Measurements from ENCODE around the gene CALCOCO1. TPM values are rescaled to one million over a fixed set of nuclear protein-coding genes. Genes with fewer than 3 reads are reported as not detected.

Gene CALCOCO1
- total and polyA plus RNA-seq, 9 of the 15 experiments (the other 6 are each of a cell fraction or from before 2014, with no cell fraction given): 1.9 to 31.8 (median 11.0) TPM

- Histone ChIP-seq H3K4me1 (replicated peaks in 1 of 2; ENCODE audit: control insufficient read depth in 2 of 2, insufficient read depth in 2 of 2, low read length in 2 of 2) (peaks cover 0 to 14% of the 10 kb centered on the region in 2 experiments; a peak in 3 of 5 replicates), H3K27ac (ENCODE audit: extremely low read depth, low read depth, low read length) (peak overlapping the region; percentile 23; the same call in 1 of the 3 replicates), H3K9me1 (ENCODE audit: control insufficient read depth, insufficient read depth, low read length) (no peaks in the 10 kb centered on the region), H4K20me1 (replicated peaks; ENCODE audit: control insufficient read depth, insufficient read depth, low read length) (no peaks in the 10 kb centered on the region), H2AFZ (ENCODE audit: low read depth, low read length) (peak overlapping the region; percentile 75), H3K79me2 (ENCODE audit: control insufficient read depth, insufficient read depth, low read length) (no peaks in the 10 kb centered on the region), H3K36me3 (ENCODE audit: control insufficient read depth, insufficient read depth, low read length) (no peaks in the 10 kb centered on the region), H3K27me3 (ENCODE audit: control insufficient read depth in 2 of 2, insufficient read depth in 2 of 2, low read length in 2 of 2) (no peaks in the 10 kb centered on the region), H3K4me3 (peak overlapping the region; percentile 51), H3K4me2 (ENCODE audit: insufficient read depth, low read length) (peak overlapping the region; percentile 97), H3K9me3 (replicated peaks; ENCODE audit: control insufficient read depth, insufficient read depth, low read depth, low read length) (no peaks in the 10 kb centered on the region), H3K9ac (ENCODE audit: insufficient read depth in 1 of 2, low read depth in 2 of 2, low read length in 2 of 2) (peak overlapping the region in 1 of 2 experiments; percentile 60; a peak in 2 of 4 replicates)
- TF ChIP-seq, protein P1, sequence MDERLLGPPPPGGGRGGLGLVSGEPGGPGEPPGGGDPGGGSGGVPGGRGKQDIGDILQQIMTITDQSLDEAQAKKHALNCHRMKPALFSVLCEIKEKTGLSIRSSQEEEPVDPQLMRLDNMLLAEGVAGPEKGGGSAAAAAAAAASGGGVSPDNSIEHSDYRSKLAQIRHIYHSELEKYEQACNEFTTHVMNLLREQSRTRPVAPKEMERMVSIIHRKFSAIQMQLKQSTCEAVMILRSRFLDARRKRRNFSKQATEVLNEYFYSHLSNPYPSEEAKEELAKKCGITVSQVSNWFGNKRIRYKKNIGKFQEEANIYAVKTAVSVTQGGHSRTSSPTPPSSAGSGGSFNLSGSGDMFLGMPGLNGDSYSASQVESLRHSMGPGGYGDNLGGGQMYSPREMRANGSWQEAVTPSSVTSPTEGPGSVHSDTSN (CRISPR knock-in tag; IDR thresholded peaks at IDR 0.05; ENCODE audit: low read depth): peak; percentile 27; the same call in 1 of the 2 replicates
- TF ChIP-seq, protein P1 (tag; conservative IDR thresholded peaks at IDR 0.05; ENCODE audit: low read depth): peak; percentile 77
- 0 out of 2 replicates have a peak, but pooled peaks have one; percentile 20 for TF ChIP-seq CREM (IDR thresholded peaks at IDR 0.05; ENCODE audit: low read depth)
- TF ChIP-seq MEIS2 (IDR thresholded peaks at IDR 0.05; ENCODE audit: partially characterized antibody): peak; percentile 75
- 0 out of 2 replicates have a peak, but pooled peaks have one; percentile 9 for TF ChIP-seq EGR1 (conservative IDR thresholded peaks at IDR 0.05)
- TF ChIP-seq HMBOX1 (IDR thresholded peaks at IDR 0.05): peak; percentile 50; the same call in 1 of the 2 replicates
- TF ChIP-seq, protein P2, sequence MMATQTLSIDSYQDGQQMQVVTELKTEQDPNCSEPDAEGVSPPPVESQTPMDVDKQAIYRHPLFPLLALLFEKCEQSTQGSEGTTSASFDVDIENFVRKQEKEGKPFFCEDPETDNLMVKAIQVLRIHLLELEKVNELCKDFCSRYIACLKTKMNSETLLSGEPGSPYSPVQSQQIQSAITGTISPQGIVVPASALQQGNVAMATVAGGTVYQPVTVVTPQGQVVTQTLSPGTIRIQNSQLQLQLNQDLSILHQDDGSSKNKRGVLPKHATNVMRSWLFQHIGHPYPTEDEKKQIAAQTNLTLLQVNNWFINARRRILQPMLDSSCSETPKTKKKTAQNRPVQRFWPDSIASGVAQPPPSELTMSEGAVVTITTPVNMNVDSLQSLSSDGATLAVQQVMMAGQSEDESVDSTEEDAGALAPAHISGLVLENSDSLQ (IDR thresholded peaks at IDR 0.05): peak; percentile 96
- no peak for TF ChIP-seq HDGF (IDR thresholded peaks at IDR 0.05)
- TF ChIP-seq, protein P3, sequence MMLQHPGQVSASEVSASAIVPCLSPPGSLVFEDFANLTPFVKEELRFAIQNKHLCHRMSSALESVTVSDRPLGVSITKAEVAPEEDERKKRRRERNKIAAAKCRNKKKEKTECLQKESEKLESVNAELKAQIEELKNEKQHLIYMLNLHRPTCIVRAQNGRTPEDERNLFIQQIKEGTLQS (IDR thresholded peaks at IDR 0.05): no peak
- TF ChIP-seq, protein P3 (CRISPR knock-in tag; conservative IDR thresholded peaks at IDR 0.05): no peak
- peak; percentile 76 for FAIRE-seq
- in situ Hi-C loops (cut with MboI) (no loop called here), intact Hi-C loops (cut with micrococcal nuclease) (no loop called here)
- peak; percentile 35 for ATAC-seq
- DNase-seq (ENCODE audit: extremely low read depth in 1 of 4, low spot score in 3 of 4): peak; percentile 42 to 57 (median 46)
- POLR2A ChIA-PET: interaction anchor here (0.6 to 0.7 kb wide), 2 partner anchors 40 to 140 kb away, joined by 3 to 4 read pairs; no protein-coding TSS in a partner anchor
- CTCF ChIA-PET (ENCODE audit: low intra/inter-chr PET ratio): interaction anchor here (0.9 kb wide), 1 partner anchor 18 kb away, joined by 5 read pairs; no protein-coding TSS in a partner anchor
- no TSS peak for BruUV-seq (replicated peaks)
- 0% methylated on average over 2 of the region's 2 CpGs for WGBS (ENCODE audit: insufficient coverage, low coverage, missing lambda C conversion rate)
Observed at GRCh38 chr12:53726341-53726740, 911 bp downstream of the CALCOCO1 start.
